NB4 (cell line): ENCODE results near the gene IFNA8.

ENCODE experiments used
- DNase-seq: peaks from one replicate; pipeline ENCODE4 v3.0.0; 2010; ENCODE audit warnings: low read depth
- H3K4me3 ChIP-seq: one replicate; pipeline ENCODE4 v1.5.1; 2011; ENCODE audit warnings: mild to moderate bottlenecking, low read depth, low read length, moderate library complexity
- MYC ChIP-seq: IDR thresholded peaks from 2 replicates; pipeline ENCODE4 v1.6.1; 2011; ENCODE audit warnings: low read depth, low read length
- POLR2A ChIP-seq: IDR thresholded peaks from 2 replicates; pipeline ENCODE4 v1.6.1; 2011; ENCODE audit warnings: mild to moderate bottlenecking; ENCODE audit not compliant: insufficient read length; ENCODE audit errors: extremely low read depth
- TF ChIP-seq, protein P1 (sequence below): IDR thresholded peaks from 2 replicates; pipeline ENCODE4 v1.6.1; 2011; ENCODE audit warnings: low read depth, low read length
- TF ChIP-seq, protein P2 (sequence below): IDR thresholded peaks from one replicate; pipeline ENCODE4 v1.5.1; 2012; ENCODE audit warnings: low read depth, low read length

Gene IFNA8

DNA sequence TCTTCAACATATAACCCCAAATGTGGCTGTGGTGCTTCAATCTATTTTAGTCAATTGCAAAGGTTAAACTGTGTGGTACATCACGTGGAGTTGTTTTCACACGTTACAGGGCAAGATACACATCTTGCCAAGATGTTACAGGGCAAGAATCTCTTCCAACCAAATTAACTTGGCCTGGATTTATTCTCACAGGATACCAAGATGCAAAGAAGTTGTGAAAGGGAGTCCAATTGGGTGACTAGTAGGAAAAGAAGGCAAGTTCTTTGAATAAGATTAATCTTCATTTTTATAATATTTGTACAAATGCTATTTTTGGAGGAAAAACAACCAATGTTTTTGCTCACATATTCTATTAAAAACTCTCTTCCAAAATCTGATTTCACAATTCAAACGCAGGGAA lies 4.8 kb upstream of the IFNA8 start:
- DNase-seq, result no peak
- H3K4me3 ChIP-seq, result no peak overlapping the region
- TF ChIP-seq, protein P1, sequence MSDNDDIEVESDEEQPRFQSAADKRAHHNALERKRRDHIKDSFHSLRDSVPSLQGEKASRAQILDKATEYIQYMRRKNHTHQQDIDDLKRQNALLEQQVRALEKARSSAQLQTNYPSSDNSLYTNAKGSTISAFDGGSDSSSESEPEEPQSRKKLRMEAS, result no peak
- TF ChIP-seq MYC (no peak), POLR2A (no peak)
- TF ChIP-seq, protein P2, sequence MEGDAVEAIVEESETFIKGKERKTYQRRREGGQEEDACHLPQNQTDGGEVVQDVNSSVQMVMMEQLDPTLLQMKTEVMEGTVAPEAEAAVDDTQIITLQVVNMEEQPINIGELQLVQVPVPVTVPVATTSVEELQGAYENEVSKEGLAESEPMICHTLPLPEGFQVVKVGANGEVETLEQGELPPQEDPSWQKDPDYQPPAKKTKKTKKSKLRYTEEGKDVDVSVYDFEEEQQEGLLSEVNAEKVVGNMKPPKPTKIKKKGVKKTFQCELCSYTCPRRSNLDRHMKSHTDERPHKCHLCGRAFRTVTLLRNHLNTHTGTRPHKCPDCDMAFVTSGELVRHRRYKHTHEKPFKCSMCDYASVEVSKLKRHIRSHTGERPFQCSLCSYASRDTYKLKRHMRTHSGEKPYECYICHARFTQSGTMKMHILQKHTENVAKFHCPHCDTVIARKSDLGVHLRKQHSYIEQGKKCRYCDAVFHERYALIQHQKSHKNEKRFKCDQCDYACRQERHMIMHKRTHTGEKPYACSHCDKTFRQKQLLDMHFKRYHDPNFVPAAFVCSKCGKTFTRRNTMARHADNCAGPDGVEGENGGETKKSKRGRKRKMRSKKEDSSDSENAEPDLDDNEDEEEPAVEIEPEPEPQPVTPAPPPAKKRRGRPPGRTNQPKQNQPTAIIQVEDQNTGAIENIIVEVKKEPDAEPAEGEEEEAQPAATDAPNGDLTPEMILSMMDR, result no peak

DNA sequence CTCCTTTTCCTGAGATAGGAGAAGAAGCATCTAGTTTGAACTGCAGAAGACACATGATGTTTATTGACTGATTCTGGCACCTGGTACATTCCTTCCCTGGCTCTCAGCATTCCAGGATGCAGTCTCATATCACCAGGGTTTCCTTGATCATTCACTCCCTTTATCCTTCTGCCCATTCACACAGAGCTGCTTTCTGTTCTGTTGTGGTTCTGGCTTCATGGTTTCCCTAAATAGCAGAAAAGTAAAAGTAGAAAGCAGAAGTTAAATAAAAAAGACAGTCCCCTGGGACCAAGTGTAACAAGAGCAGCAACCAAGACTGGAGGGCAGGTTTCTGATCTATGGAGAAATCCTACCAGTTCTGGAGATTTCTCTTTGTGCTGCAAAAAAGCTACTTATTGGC lies 3.2 kb downstream of the IFNA8 start:
- no peak overlapping the region for H3K4me3 ChIP-seq
- TF ChIP-seq MYC, result no peak
- TF ChIP-seq, protein P1, result no peak
- peak; percentile 93 for DNase-seq

DNA sequence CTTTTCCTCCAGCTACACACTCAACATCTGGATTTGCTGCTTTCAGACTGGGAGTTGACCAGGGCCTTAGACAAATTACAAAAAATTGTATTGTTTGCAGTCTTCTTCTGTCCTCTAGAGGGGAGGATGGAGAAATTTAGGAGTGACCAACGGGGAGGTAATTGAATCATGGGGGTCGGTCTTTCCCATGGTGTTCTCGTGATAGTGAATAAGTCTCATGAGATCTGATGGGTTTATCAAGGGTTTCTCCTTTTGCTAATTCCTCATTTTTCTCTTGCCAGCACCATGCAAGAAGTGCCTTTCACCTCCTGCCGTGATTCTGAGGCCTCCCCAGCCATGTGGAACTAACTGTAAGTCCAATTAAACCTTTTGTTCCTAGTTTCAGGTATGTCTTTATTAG lies 4.2 kb downstream of the IFNA8 start:
- TF ChIP-seq MYC (no peak), POLR2A (no peak)
- TF ChIP-seq, protein P1, result no peak
- TF ChIP-seq, protein P2, result no peak
- peak; percentile 53 for DNase-seq

DNA sequence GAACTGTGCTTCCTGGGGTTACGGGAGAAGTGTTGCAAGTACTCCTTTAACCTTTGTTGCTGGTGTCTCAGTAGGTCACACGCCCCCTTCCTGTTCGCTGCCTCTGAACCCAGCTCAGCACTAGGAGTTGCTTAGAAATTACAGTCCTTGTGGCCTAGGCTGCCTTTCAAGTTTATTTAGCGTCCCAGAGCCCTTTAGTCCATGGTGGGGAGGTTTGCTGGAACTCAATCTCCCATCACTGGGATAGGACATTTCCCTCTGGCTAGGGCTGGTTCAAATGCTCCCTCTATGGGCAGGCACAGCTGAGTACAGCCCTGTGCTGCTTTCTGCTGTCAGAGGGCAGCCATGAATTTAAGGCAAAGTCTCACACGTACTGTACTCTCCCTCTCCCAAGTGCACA lies 4.7 kb downstream of the IFNA8 start:
- TF ChIP-seq, protein P1, result peak; percentile 41; the same call in 1 of the 2 replicates
- TF ChIP-seq MYC (no peak), POLR2A (no peak)
- TF ChIP-seq, protein P2, result peak; percentile 86
- peak; percentile 70 for DNase-seq
- H3K4me3 ChIP-seq, result no peak overlapping the region

More for the DNA sequence above, 4.2 kb downstream of the IFNA8 start:
- no peak overlapping the region for H3K4me3 ChIP-seq

DNA sequence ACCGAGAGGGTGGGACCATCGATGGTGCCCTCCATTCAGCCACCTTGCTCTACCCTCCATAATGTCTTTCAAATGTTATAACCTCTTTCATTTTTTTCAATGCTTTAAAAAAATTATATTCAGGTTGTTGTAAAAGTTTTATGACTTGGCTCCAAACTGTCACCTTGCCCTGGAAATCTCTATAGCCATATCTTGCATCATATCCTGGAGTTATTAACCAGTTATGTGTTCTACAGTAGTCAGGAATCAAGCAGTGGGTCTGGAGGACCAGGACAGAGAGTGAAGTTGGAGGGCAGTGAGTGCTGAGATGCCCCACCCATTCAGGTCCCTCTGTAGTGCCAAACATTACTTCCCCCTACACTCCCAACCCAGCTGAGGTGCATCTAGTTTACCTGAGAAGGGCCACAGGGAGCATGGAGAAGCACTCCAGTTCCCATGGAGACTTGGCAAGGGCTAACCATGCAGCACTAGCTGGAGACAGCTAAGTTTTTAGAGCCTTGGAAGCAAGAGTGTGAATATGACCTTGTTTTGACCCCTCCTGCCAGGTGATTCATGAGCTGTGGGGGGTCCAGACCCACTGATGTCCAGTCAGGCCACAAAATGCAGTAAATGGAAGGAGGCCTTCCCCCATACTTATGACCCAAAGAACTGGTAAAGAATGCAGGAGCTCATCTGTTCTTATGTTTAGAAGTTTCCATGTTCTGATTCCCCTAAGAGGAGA lies 5.5 kb downstream of the IFNA8 start:
- TF ChIP-seq POLR2A (no peak), MYC (no peak)
- TF ChIP-seq, protein P2, result no peak
- TF ChIP-seq, protein P1, result no peak
- no peak for DNase-seq
- no peak overlapping the region for H3K4me3 ChIP-seq

DNA sequence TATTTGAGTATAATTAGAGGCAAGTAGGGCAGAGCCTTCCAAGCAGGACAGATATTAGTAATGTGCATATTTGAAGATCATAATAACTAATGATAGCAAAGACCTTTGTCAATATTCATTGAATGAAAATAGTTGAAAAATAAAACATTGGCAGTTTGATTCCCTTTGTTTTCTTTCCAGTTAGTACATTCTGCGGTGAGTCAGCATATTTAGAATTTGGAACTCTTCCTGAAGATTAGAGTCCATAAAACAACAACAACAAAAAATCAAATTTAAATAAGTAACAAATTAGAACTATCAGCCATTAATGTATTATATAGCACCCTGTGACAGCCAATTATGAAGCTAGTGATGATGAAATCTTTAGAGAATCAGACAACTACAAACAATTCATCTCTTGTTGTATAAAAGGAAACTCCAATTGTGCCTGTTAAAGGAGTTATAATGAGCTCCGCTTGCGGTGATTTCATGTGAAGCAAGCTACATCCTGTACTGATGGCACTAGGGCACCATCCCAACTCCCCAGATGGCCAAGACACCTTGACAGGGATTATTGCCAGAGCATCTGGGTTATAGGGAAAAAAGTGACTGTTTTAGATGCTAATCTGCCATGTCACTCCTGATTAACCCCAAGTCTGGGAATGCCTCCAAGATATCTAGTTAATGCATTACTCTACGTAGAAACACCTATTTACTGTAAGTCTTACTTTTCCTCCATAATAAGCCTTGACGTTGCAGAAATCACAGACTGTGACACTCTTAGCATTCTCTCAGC lies 6.8 kb downstream of the IFNA8 start:
- no peak for DNase-seq
- H3K4me3 ChIP-seq, result no peak overlapping the region

More for the DNA sequence above, 6.8 kb downstream of the IFNA8 start:
- TF ChIP-seq MYC, result no peak
- TF ChIP-seq, protein P1, result no peak
- no peak for TF ChIP-seq POLR2A
- TF ChIP-seq, protein P2, result no peak
